ENCODE results near the gene EPHB2. TPM values are rescaled to one million over a fixed set of nuclear protein-coding genes. Genes with fewer than 3 reads are reported as not detected.

The EPHB2 gene
- total RNA-seq, 2 experiments from 2014 or later, result 0.08 TPM; not detected in 1

DNA sequence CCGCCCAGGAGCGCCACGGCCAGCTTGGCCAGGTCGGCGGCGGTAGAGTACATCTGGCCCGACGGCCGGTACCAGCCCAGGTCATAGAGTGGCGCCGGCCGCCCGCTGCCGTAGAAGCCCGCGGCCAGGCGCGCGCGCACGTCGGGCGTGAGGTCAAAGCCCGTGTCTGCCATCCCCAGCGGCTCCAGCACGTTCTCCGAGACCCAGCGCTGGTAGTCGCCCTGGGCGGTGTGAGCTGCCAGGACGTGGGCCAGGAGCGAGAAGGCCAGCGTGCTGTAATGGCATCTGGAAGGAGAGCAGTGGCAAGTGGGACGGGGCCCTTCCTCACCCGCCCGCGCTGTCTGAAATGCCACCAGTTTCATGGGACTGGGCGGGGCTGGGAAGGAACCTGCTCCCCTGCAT is 243.1 kb downstream of the EPHB2 start:
- TF ChIP-seq, protein P1, sequence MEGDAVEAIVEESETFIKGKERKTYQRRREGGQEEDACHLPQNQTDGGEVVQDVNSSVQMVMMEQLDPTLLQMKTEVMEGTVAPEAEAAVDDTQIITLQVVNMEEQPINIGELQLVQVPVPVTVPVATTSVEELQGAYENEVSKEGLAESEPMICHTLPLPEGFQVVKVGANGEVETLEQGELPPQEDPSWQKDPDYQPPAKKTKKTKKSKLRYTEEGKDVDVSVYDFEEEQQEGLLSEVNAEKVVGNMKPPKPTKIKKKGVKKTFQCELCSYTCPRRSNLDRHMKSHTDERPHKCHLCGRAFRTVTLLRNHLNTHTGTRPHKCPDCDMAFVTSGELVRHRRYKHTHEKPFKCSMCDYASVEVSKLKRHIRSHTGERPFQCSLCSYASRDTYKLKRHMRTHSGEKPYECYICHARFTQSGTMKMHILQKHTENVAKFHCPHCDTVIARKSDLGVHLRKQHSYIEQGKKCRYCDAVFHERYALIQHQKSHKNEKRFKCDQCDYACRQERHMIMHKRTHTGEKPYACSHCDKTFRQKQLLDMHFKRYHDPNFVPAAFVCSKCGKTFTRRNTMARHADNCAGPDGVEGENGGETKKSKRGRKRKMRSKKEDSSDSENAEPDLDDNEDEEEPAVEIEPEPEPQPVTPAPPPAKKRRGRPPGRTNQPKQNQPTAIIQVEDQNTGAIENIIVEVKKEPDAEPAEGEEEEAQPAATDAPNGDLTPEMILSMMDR (IDR thresholded peaks at IDR 0.05), result no peak
- no peaks in the 10 kb centered on the region for H3K9me3 Mint-ChIP-seq
- H3K36me3 Mint-ChIP-seq (ENCODE audit: low read depth), result no peaks in the 10 kb centered on the region
- no peaks in the 10 kb centered on the region for H3K36me3 ChIP-seq (ENCODE audit: insufficient read depth, low read length)
- ATAC-seq (ENCODE audit: poor library complexity) (no peak), DNase-seq (no peak)
- no peak overlapping the region for H3K4me3 Mint-ChIP-seq
- ChIA-PET POLR2A (no interaction called here), CTCF (no interaction called here)
- no peak overlapping the region for H3K27ac ChIP-seq (ENCODE audit: low read depth in 1 of 2, low read length in 2 of 2)
- no peaks in the 10 kb centered on the region for H3K4me1 Mint-ChIP-seq (ENCODE audit: low read depth)
- H3K27ac Mint-ChIP-seq, result no peak overlapping the region
- peaks cover 0 to 5% of the 10 kb centered on the region in 2 experiments for H3K9me3 ChIP-seq (ENCODE audit: control insufficient read depth in 1 of 2, insufficient read depth in 1 of 2, low read length in 2 of 2)
- H3K4me1 ChIP-seq (ENCODE audit: insufficient read depth, low read length), result no peaks in the 10 kb centered on the region
- intact Hi-C loops (cut with DNase I, micrococcal nuclease), result no loop called here
- peaks cover 49% of the 10 kb centered on the region for H3K27me3 Mint-ChIP-seq
- H3K4me3 ChIP-seq (ENCODE audit: low read length), result no peak overlapping the region
- peaks cover 16 to 26% of the 10 kb centered on the region in 2 experiments for H3K27me3 ChIP-seq (ENCODE audit: control insufficient read depth in 1 of 2, insufficient read depth in 2 of 2, low read length in 2 of 2)

- no peaks in the 10 kb centered on the region for H3K4me1 Mint-ChIP-seq (ENCODE audit: low read depth)
- intact Hi-C loops (cut with DNase I, micrococcal nuclease), result no loop called here
- no peak overlapping the region for H3K4me3 ChIP-seq (ENCODE audit: low read length)
- no peak overlapping the region for H3K27ac ChIP-seq (ENCODE audit: low read depth in 1 of 2, low read length in 2 of 2)
- H3K4me1 ChIP-seq (ENCODE audit: insufficient read depth, low read length), result no peaks in the 10 kb centered on the region
- POLR2A ChIA-PET, result no interaction called here
- no peak overlapping the region for H3K4me3 Mint-ChIP-seq
- H3K27ac Mint-ChIP-seq, result no peak overlapping the region
- H3K27me3 ChIP-seq (ENCODE audit: control insufficient read depth in 1 of 2, insufficient read depth in 2 of 2, low read length in 2 of 2), result peaks cover 16 to 26% of the 10 kb centered on the region in 2 experiments
- DNase-seq, result no peak
- ATAC-seq (ENCODE audit: poor library complexity), result no peak
- H3K9me3 ChIP-seq (ENCODE audit: control insufficient read depth in 1 of 2, insufficient read depth in 1 of 2, low read length in 2 of 2), result peaks cover 0 to 5% of the 10 kb centered on the region in 2 experiments
- CTCF ChIA-PET, result no interaction called here
- no peaks in the 10 kb centered on the region for H3K36me3 Mint-ChIP-seq (ENCODE audit: low read depth)
- TF ChIP-seq, protein P1 (IDR thresholded peaks at IDR 0.05), result no peak
- H3K36me3 ChIP-seq (ENCODE audit: insufficient read depth, low read length), result no peaks in the 10 kb centered on the region
- H3K9me3 Mint-ChIP-seq, result no peaks in the 10 kb centered on the region
- peaks cover 43% of the 10 kb centered on the region for H3K27me3 Mint-ChIP-seq
Measured at GRCh38 chr1:22955146-22955545, 244.5 kb downstream of the EPHB2 start.

GRCh38 chr1:22957066-22957465 is 246.4 kb downstream of the EPHB2 start:
- POLR2A ChIA-PET, result no interaction called here
- intact Hi-C loops (cut with DNase I, micrococcal nuclease), result no loop called here
- Mint-ChIP-seq H3K4me1 (ENCODE audit: low read depth) (no peaks in the 10 kb centered on the region), H3K36me3 (ENCODE audit: low read depth) (no peaks in the 10 kb centered on the region), H3K27me3 (peaks cover 24% of the 10 kb centered on the region), H3K9me3 (no peaks in the 10 kb centered on the region), H3K4me3 (no peak overlapping the region), H3K27ac (no peak overlapping the region)
- CTCF ChIA-PET, result no interaction called here
- peaks cover 15 to 22% of the 10 kb centered on the region in 2 experiments for H3K27me3 ChIP-seq (ENCODE audit: control insufficient read depth in 1 of 2, insufficient read depth in 2 of 2, low read length in 2 of 2)
- H3K27ac ChIP-seq (ENCODE audit: low read depth in 1 of 2, low read length in 2 of 2), result no peak overlapping the region
- H3K36me3 ChIP-seq (ENCODE audit: insufficient read depth, low read length), result no peaks in the 10 kb centered on the region
- H3K4me3 ChIP-seq (ENCODE audit: low read length), result no peak overlapping the region
- TF ChIP-seq, protein P1 (IDR thresholded peaks at IDR 0.05), result no peak
- no peak for ATAC-seq (ENCODE audit: poor library complexity)
- no peak for DNase-seq
- no peaks in the 10 kb centered on the region for H3K9me3 ChIP-seq (ENCODE audit: control insufficient read depth in 1 of 2, insufficient read depth in 1 of 2, low read length in 2 of 2)
- no peaks in the 10 kb centered on the region for H3K4me1 ChIP-seq (ENCODE audit: insufficient read depth, low read length)
